Ishikawa (cell line): ENCODE results near the gene PAIP2.

ENCODE experiments used
- CEBPB ChIP-seq: IDR thresholded peaks from 2 replicates; pipeline ENCODE4 v1.6.1; 2012
- CREB1 ChIP-seq: IDR thresholded peaks from 2 replicates; pipeline ENCODE4 v1.6.1; 2012; ENCODE audit warnings: low read depth
- EGR1 ChIP-seq: IDR thresholded peaks from 2 replicates; pipeline ENCODE4 v1.6.1; 2012
- EP300 ChIP-seq: IDR thresholded peaks from 2 replicates; pipeline ENCODE4 v1.6.1; 2012; ENCODE audit warnings: borderline replicate concordance
- FOXM1 ChIP-seq: IDR thresholded peaks from 2 replicates; pipeline ENCODE4 v1.6.1; 2012; ENCODE audit warnings: low read depth, borderline replicate concordance
- NFIC ChIP-seq: IDR thresholded peaks from 2 replicates; pipeline ENCODE4 v1.6.1; 2012
- RAD21 ChIP-seq: IDR thresholded peaks from 2 replicates; pipeline ENCODE4 v1.6.1; 2012; ENCODE audit warnings: low read depth
- REST ChIP-seq: IDR thresholded peaks from 2 replicates; pipeline ENCODE4 v1.6.1; 2012; ENCODE audit warnings: low read depth, mild to moderate bottlenecking
- TAF1 ChIP-seq: IDR thresholded peaks from 2 replicates; pipeline ENCODE4 v1.6.1; 2012; ENCODE audit warnings: low read depth, mild to moderate bottlenecking
- TCF12 ChIP-seq: IDR thresholded peaks from 2 replicates; pipeline ENCODE4 v1.6.1; 2012; ENCODE audit warnings: low read depth
- TEAD4 ChIP-seq: IDR thresholded peaks from 2 replicates; pipeline ENCODE4 v1.6.1; 2012
- YY1 ChIP-seq: IDR thresholded peaks from 2 replicates; pipeline ENCODE4 v1.6.1; 2012; ENCODE audit warnings: low read depth
- ZBTB7A ChIP-seq: IDR thresholded peaks from 2 replicates; pipeline ENCODE4 v1.6.1; 2012; ENCODE audit warnings: low read depth
- TF ChIP-seq, protein P1 (sequence below): IDR thresholded peaks from 2 replicates; pipeline ENCODE4 v1.6.1; 2012
- TF ChIP-seq, protein P2 (sequence below): IDR thresholded peaks from 2 replicates; pipeline ENCODE4 v1.6.1; 2012

The PAIP2 gene

DNA sequence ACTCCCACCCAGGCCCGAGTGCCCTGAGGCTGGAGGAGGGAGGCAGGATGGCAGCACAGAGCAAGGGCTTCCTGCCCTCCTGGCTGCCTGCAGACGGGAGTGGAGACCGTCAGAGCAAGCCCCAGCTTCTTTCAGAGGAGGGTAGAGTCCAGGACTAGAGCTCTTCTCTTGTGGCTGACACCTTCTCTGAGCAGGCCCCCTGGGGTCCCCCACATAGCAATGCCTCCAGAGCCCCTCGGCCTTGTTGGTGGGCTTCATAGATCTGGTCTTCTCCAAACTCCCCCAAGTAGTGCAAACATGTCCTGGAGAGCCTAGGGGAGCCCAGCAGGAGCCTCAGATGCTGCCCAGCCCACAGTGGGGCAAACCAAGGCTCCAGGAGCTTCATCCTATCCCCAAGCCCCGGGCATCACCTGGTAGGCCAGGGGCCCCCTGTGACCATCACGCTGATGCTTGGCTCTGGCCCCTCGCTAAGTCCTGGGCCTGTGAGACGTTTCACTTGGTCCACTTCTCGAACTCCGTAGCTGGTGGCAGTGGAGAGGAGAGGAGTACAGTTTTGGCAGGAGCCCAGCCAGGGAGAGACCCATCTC is 46.0 kb downstream of the PAIP2 start:
- TF ChIP-seq, protein P1, sequence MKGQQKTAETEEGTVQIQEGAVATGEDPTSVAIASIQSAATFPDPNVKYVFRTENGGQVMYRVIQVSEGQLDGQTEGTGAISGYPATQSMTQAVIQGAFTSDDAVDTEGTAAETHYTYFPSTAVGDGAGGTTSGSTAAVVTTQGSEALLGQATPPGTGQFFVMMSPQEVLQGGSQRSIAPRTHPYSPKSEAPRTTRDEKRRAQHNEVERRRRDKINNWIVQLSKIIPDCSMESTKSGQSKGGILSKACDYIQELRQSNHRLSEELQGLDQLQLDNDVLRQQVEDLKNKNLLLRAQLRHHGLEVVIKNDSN, result no peak

DNA sequence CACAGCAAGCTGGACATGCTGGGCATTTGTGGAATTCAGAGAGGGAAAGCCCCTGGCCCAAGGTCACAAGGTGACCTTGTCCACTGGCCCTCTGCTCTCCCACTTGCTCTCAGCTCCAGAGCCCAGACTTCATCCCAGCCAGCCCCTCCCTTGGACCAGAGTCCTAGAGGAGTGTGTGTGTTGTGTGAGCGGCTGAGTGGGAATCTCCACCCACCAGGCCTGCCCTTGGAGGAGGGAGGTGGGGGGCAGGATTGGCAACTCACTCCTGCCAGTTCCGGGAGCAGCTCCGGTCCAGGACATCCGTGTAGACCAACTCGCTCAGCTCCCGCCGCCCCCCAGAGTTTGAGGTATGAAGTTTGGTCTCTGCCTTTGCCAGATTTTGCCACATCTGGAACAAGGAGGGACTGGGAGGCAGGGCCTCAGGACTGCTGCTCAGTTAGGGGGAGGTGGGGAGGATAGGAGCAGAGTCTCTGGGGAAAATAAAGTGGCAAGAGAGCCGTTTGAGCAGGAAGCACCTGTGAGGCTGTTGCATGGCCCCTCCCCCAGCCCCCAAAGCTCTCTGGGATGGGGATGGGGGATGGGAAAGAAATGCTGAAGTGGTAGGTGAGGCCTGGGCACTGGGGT is 46.7 kb downstream of the PAIP2 start:
- no peak for TF ChIP-seq EP300
- TF ChIP-seq, protein P2, sequence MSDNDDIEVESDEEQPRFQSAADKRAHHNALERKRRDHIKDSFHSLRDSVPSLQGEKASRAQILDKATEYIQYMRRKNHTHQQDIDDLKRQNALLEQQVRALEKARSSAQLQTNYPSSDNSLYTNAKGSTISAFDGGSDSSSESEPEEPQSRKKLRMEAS, result no peak
- no peak for TF ChIP-seq RAD21
- TF ChIP-seq, protein P1, result no peak
- no peak for TF ChIP-seq YY1
- TF ChIP-seq TEAD4, result no peak
- no peak for TF ChIP-seq FOXM1
- no peak for TF ChIP-seq CEBPB
- TF ChIP-seq EGR1, result no peak
- TF ChIP-seq TAF1, result no peak
- TF ChIP-seq CREB1, result no peak
- TF ChIP-seq TCF12, result no peak
- no peak for TF ChIP-seq REST

DNA sequence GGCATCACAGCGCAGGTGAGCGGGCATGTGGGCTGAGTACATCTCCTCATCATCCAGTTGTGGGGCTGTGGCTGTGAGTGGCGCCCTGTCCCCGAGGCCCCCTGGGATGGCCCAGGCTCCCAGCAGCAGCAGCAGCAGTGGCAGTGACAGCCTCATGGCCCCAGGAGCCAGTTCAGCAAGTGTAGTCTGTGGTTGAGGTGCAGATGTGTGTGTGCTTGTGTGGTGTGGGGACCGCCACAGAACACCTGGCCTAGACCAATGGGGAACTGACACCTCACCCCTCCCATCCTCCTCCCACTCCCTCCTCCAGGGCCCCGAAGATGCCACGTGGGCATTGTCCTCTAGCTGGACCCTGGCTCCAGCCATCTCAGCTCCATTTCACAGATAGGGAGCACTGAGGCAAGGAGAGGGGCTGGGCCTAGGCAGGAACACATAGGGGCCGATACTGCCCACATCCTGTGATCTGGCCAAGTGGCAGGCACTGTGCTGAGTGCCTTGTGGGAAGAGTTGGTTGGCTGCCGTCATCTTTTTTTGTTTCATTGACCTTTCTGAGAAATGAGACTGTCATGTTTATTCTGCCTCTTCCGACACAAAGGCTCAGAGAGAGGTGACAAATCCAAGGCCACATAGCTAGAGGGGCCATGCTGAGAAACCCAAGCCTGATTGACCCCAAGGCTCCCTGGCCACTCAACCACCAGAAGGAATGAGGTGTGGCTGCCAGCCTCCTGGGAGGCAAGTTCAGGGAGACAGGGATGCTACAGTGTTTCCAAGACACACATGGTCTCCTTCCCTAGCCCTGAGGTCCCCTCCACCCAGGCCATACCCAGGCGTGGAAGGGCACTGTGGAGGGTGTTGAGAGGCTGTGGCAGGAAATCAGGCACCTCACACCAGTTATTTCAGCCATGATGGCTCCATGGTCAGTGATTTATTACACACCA is 48.3 kb downstream of the PAIP2 start, which contains the start of gene MZB1:
MZB1 (minus strand) TSS at position 213 of the 938 bp plus-strand sequence; CDS start at position 156, 57 bp downstream.
- TF ChIP-seq CREB1 (no peak), YY1 (no peak), EGR1 (no peak), FOXM1 (no peak), TCF12 (no peak), REST (no peak), ZBTB7A (no peak), EP300 (no peak), RAD21 (no peak), NFIC (no peak), CEBPB (no peak), TEAD4 (no peak), TAF1 (no peak)
- TF ChIP-seq, protein P1, result no peak
- TF ChIP-seq, protein P2, result no peak

DNA sequence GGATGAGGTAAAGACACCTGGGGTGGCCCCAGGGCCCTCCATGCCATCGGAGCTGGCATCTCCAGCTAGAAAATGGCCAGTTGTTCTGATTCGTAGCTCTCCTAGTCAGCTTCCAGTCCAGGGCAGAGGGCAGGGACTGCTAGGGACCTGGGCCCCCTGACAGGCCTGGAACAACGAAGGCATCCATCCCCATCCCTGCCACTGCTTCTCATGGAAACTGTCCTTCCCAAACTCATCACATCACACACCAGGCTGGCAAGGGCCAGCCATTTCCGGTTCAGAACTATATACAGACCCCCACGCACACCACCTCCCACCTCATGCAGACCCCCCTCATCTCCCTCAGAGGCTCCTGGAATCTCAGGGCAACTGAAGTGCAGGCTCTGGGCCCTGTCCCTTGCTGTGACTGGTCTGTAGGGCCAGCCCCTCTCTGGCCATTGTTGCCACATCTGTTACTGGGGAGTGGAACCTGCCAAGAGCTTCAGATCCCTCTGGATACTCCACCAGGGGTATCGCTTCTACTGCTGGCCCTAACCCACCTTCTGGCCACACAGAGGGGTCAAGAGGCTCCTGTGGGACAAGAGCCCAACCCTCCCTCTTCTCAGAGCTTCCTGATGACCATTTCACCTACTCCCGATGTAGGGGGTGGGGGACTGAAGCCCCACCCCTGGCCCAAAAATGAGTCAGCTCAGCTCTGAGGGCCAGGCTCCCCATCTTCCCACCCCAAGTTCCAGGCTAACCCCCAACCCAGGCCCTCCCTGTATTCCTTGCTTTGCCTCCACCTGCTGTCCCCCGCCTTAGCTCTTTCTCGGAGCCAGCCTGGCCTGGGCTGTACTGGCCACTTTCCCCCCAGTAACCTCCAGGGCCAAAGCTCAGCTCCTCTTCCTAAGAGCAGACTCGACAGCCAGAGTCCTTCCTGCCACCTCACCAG is 49.2 kb downstream of the PAIP2 start:
- TF ChIP-seq TCF12 (no peak), CREB1 (no peak)
- TF ChIP-seq, protein P1, result no peak
